Karpas-422 (cell line): ENCODE measurements around the gene ZNF592. TPM values are rescaled to one million over a fixed set of nuclear protein-coding genes. Genes with fewer than 3 reads are reported as not detected.

Experiments
- DNase-seq: peaks from one replicate; pipeline ENCODE4 v3.0.0-alpha.2; 2015
- H2AFZ ChIP-seq: fragments of 200-600 bp; sonication (generic); 2 replicates; pipeline ENCODE4 v1.6.1; 2014; ENCODE audit warnings: antibody characterized with exemption, low read length, mixed read lengths
- H3K27ac ChIP-seq: fragments of 200-600 bp; sonication (generic); 2 replicates; pipeline ENCODE4 v1.5.1; 2014; ENCODE audit warnings: mild to moderate bottlenecking, low read length, moderate library complexity
- H3K27me3 ChIP-seq: fragments of 200-600 bp; sonication (generic); 2 replicates; pipeline ENCODE4 v1.6.1; 2014; ENCODE audit warnings: low read length, mixed read lengths
- H3K36me3 ChIP-seq: fragments of 200-600 bp; sonication (generic); 2 replicates; pipeline ENCODE4 v1.6.1; 2014; ENCODE audit warnings: low read length, mixed read lengths; ENCODE audit not compliant: insufficient read depth
- H3K4me1 ChIP-seq: fragments of 200-600 bp; sonication (generic); 2 replicates; pipeline ENCODE4 v1.6.1; 2014; ENCODE audit warnings: mild to moderate bottlenecking, low read length, mixed read lengths
- H3K4me2 ChIP-seq: fragments of 200-600 bp; sonication (generic); 2 replicates; pipeline ENCODE4 v1.6.1; 2014; ENCODE audit warnings: low read length, low read depth, mild to moderate bottlenecking; ENCODE audit not compliant: poor library complexity, severe bottlenecking
- H3K4me3 ChIP-seq: fragments of 200-600 bp; sonication (generic); 2 replicates; pipeline ENCODE4 v1.5.1; 2014; ENCODE audit warnings: mild to moderate bottlenecking, antibody characterized with exemption, low read length, mixed read lengths
- H3K79me2 ChIP-seq: fragments of 200-600 bp; sonication (generic); 2 replicates; pipeline ENCODE4 v1.6.1; 2014; ENCODE audit warnings: mild to moderate bottlenecking, low read length, mixed read lengths
- H3K9ac ChIP-seq: fragments of 200-600 bp; sonication (generic); 2 replicates; pipeline ENCODE4 v1.6.0; 2014; ENCODE audit warnings: low read length
- H3K9me2 ChIP-seq: fragments of 200-600 bp; sonication (generic), shearing (Covaris generic); replicated peaks from 2 replicates; pipeline ENCODE4 v1.6.0; 2014; ENCODE audit warnings: mild to moderate bottlenecking, low read length, moderate library complexity; ENCODE audit not compliant: insufficient read depth
- H3K9me3 ChIP-seq: fragments of 300-700, 200-600 bp; sonication (generic); 2 replicates; pipeline ENCODE4 v1.6.1; 2014; ENCODE audit warnings: low read length, mixed read lengths
- H4K20me1 ChIP-seq: fragments of 200-600 bp; sonication (generic); 2 replicates; pipeline ENCODE4 v1.6.1; 2014; ENCODE audit warnings: mild to moderate bottlenecking, antibody characterized with exemption, low read length, low read depth; ENCODE audit not compliant: insufficient read depth
- total RNA-seq: library from RNA; depleted of rRNA; stranded (reverse); fragments of >200 nt; shearing (Covaris generic); gene quantifications from 2 replicates; pipeline ENCODE4 v1.2.3, GENCODE V29; 2014; ENCODE audit warnings: low replicate concordance

Gene ZNF592
- total RNA-seq, 1 experiment from 2014 or later, result 15.5 TPM

DNA sequence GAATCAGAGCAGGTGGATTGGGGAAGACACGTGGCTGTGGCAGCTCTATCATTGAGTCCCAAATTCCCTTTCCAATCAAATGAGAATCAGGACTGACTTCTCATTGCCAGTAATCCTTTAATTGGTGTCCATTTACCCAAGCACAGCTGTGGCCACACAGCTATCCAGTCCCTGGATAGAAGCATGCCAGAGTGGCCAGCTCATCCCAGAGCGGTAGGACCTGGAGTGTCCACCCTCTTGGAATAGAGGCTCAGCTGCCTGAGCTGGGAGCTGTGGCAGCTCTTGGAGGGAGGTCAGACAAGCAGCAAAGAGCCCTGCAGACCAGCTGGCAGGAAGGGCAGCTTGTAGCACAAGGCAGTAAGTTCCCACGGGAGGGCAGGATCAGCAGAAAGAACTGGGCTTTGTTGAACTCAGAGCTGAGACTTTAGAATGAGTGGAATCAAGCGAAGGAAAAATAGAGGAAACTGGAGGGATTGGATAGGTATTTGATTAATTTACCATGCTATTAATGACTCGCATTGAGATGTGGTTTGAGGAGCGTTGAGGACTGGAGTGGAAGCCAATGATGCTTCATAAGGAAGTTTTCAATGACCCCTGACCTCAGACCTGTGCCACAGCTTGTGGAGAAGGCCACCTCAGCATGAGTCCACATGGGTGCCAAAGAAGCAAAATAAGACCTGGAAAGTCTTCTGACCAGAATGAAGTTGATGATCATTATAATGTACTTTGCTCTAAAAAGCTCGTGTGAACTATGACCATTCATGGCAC, 61.9 kb downstream of the ZNF592 start:
- H3K9me2 ChIP-seq, result no peaks in the 10 kb centered on the region
- no peaks in the 10 kb centered on the region for H3K79me2 ChIP-seq
- no peaks in the 10 kb centered on the region for H3K36me3 ChIP-seq
- no peaks in the 10 kb centered on the region for H3K4me1 ChIP-seq
- H2AFZ ChIP-seq, result no peak overlapping the region
- H3K9me3 ChIP-seq, result no peaks in the 10 kb centered on the region
- H3K4me3 ChIP-seq, result no peak overlapping the region
- no peak overlapping the region for H3K9ac ChIP-seq
- H3K4me2 ChIP-seq, result no peak overlapping the region
- H4K20me1 ChIP-seq, result no peaks in the 10 kb centered on the region
- DNase-seq, result no peak
- H3K27ac ChIP-seq, result no peak overlapping the region
- H3K27me3 ChIP-seq, result no peaks in the 10 kb centered on the region

DNA sequence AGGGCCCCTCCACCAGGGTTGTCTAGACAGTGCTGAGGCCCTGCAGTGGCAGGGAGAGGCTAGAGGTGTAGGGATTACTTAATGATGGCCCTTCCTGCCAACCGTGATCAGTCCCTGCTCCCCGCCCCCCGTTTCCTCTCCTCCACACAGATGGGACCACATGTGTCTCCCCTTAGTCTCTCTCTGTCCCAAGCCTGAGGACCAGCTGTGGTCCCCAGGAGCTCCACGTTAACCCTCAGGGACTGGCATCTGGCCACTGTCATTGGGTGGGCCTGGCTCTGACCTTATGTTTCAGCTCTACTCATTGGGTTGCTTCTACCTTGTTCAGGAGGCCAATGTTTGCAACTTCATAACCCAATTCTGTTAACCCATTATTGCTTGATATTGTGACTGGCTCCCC, 62.8 kb downstream of the ZNF592 start:
- no peak overlapping the region for H3K9ac ChIP-seq

GRCh38 chr15:84811828-84812227, 63.4 kb downstream of the ZNF592 start:
- H3K9me3 ChIP-seq, result no peaks in the 10 kb centered on the region
- no peak overlapping the region for H3K9ac ChIP-seq
- H3K27me3 ChIP-seq, result no peaks in the 10 kb centered on the region
- H3K4me1 ChIP-seq, result no peaks in the 10 kb centered on the region
- H4K20me1 ChIP-seq, result no peaks in the 10 kb centered on the region
- no peaks in the 10 kb centered on the region for H3K9me2 ChIP-seq
- no peaks in the 10 kb centered on the region for H3K36me3 ChIP-seq
- DNase-seq, result no peak
- H3K4me3 ChIP-seq, result no peak overlapping the region
- H3K4me2 ChIP-seq, result no peak overlapping the region
- no peak overlapping the region for H3K27ac ChIP-seq
- no peaks in the 10 kb centered on the region for H3K79me2 ChIP-seq
- H2AFZ ChIP-seq, result no peak overlapping the region

More for the DNA sequence above, 62.8 kb downstream of the ZNF592 start:
- H3K4me1 ChIP-seq, result no peaks in the 10 kb centered on the region
- H4K20me1 ChIP-seq, result no peaks in the 10 kb centered on the region
- no peak overlapping the region for H3K4me2 ChIP-seq
- H3K4me3 ChIP-seq, result no peak overlapping the region
- no peaks in the 10 kb centered on the region for H3K27me3 ChIP-seq
- no peak overlapping the region for H2AFZ ChIP-seq
- no peaks in the 10 kb centered on the region for H3K36me3 ChIP-seq
- no peak overlapping the region for H3K27ac ChIP-seq
- H3K9me3 ChIP-seq, result no peaks in the 10 kb centered on the region
- H3K79me2 ChIP-seq, result no peaks in the 10 kb centered on the region
- no peak for DNase-seq
- H3K9me2 ChIP-seq, result no peaks in the 10 kb centered on the region

DNA sequence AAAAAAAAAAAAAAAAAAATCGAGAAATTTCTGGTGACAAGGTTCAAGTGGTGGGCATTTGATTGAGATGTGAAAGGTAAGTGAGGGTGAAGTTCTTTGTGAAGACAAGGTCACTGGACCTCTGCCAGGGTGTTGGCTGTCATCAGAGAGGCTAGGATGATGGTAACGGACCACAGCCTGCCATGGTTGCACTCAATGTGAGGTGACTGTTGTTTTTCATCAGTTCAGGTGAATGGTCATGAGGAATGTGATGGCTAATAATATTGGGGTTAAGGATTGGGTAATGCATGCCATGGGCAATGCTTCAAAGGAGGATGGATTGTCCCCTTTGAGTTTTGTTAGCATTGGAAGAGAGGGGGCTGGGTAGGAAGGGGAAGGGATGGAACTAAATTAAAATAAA, 64.5 kb downstream of the ZNF592 start:
- Histone ChIP-seq H3K4me2 (no peak overlapping the region), H3K27ac (no peak overlapping the region), H4K20me1 (no peaks in the 10 kb centered on the region), H3K4me1 (no peaks in the 10 kb centered on the region), H3K9me3 (no peaks in the 10 kb centered on the region), H3K9me2 (no peaks in the 10 kb centered on the region), H3K79me2 (no peaks in the 10 kb centered on the region), H3K9ac (no peak overlapping the region), H3K36me3 (no peaks in the 10 kb centered on the region), H3K4me3 (no peak overlapping the region), H2AFZ (no peak overlapping the region), H3K27me3 (no peaks in the 10 kb centered on the region)
- DNase-seq, result no peak

DNA sequence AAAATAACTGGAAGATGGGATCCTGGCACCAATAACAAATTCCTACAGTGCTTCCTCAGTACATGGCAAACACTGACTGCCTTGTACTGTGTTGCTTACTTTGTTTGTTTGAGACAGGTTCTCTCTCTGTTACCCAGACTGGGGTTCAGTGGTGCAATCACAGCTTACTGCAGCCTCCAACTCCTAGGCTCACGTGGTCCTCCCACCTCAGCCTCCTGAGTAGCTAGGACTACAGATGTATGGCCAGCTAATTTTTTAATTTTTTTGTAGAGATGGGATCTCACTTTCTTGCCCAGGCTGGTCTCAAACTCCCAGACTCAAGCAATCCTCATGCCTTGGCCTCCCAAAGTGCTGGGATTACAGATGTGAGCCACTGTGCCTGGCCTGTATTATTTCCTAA, 65.0 kb downstream of the ZNF592 start:
- Histone ChIP-seq H2AFZ (no peak overlapping the region), H3K36me3 (no peaks in the 10 kb centered on the region), H3K4me3 (no peak overlapping the region), H3K4me2 (no peak overlapping the region), H3K9me2 (no peaks in the 10 kb centered on the region), H3K27me3 (no peaks in the 10 kb centered on the region), H3K9me3 (no peaks in the 10 kb centered on the region), H3K9ac (no peak overlapping the region), H3K27ac (no peak overlapping the region), H3K79me2 (no peaks in the 10 kb centered on the region), H3K4me1 (no peaks in the 10 kb centered on the region), H4K20me1 (no peaks in the 10 kb centered on the region)
- no peak for DNase-seq

DNA sequence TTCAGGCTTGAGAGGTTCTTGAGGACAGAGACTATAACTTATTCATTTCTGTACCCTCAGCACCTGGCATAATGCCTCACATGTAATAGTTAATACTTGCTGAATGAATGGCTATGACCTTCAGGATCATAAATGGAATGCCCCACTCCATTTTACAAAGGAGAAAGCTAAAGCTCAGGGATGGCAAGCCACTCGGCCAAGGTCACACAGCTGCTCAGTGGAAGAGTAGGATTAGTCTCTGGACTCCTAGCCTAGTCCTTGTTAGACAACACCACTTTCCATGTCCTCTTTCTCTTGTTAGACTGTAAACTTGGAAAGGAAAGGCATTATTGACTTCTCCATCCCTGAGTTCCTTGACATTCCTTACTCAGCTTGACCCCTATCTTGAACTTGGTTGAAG, 65.5 kb downstream of the ZNF592 start:
- no peaks in the 10 kb centered on the region for H3K9me3 ChIP-seq
- H3K36me3 ChIP-seq, result no peaks in the 10 kb centered on the region
- no peak overlapping the region for H3K9ac ChIP-seq
- H3K9me2 ChIP-seq, result no peaks in the 10 kb centered on the region
- H3K4me2 ChIP-seq, result no peak overlapping the region
- DNase-seq, result no peak
- no peak overlapping the region for H3K27ac ChIP-seq
- H2AFZ ChIP-seq, result no peak overlapping the region
- H3K27me3 ChIP-seq, result no peaks in the 10 kb centered on the region
- no peaks in the 10 kb centered on the region for H4K20me1 ChIP-seq
- H3K79me2 ChIP-seq, result no peaks in the 10 kb centered on the region
- no peaks in the 10 kb centered on the region for H3K4me1 ChIP-seq
- H3K4me3 ChIP-seq, result no peak overlapping the region

DNA sequence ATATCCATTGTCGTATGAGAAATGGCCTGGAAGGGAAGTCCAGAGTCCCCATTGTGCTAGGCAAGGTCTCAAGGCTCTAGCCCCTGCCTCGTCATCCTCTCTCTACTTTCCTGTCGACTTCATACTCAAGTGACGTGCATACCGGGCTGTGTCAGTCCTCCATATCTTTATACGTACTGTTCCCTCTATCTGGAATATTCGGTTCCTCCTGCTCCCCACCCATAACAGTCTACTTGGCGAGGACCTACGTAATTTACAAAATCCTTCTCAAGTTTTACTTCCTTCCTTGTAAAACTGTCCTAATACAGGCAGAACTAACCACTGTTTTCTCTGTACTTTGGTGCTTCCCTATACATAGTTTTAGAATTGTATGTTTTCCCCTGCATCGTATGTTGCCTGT, 66.5 kb downstream of the ZNF592 start:
- Histone ChIP-seq H3K4me2 (no peak overlapping the region), H3K27me3 (no peaks in the 10 kb centered on the region), H3K4me3 (no peak overlapping the region), H2AFZ (no peak overlapping the region), H3K4me1 (no peaks in the 10 kb centered on the region), H3K27ac (no peak overlapping the region), H3K9ac (no peak overlapping the region), H4K20me1 (no peaks in the 10 kb centered on the region), H3K9me3 (no peaks in the 10 kb centered on the region), H3K79me2 (no peaks in the 10 kb centered on the region), H3K9me2 (no peaks in the 10 kb centered on the region), H3K36me3 (no peaks in the 10 kb centered on the region)
- no peak for DNase-seq

- Histone ChIP-seq H2AFZ (no peak within 1 kb of the TSS), H4K20me1 (no peaks in the 10 kb centered on the region), H3K9me2 (no peaks in the 10 kb centered on the region), H3K79me2 (no peaks in the 10 kb centered on the region), H3K9me3 (no peaks in the 10 kb centered on the region), H3K9ac (no peak within 1 kb of the TSS), H3K4me1 (no peaks in the 10 kb centered on the region), H3K4me2 (no peak within 1 kb of the TSS), H3K27me3 (no peaks in the 10 kb centered on the region), H3K36me3 (no peaks in the 10 kb centered on the region), H3K27ac (no peak within 1 kb of the TSS), H3K4me3 (no peak within 1 kb of the TSS)
- DNase-seq, result no peak
These were observed 68.5 kb downstream of the ZNF592 start, which contains the start of gene ALPK3 for GRCh38 chr15:84816694-84817465. Gene ALPK3 (plus strand): TSS chr15:84817356. CDS start chr15:84817453, 97 bp downstream.
